NK-92 (cell line): ENCODE results near the gene S100A7A.
"Not testable (repeated sequence)": the region's sequence is repeated elsewhere in the genome, so short reads cannot be mapped to it uniquely, and the experiment has no call there.

Source experiments
- DNase-seq: peaks from one replicate; lab custom pipeline; 2025; ENCODE audit not compliant: unreplicated experiment; lab: John Stamatoyannopoulos, UW

Gene S100A7A

GRCh38 chr1:153456396-153456795 is 40.1 kb downstream of the S100A7A start:
- no peak for DNase-seq

GRCh38 chr1:153459655-153460054 is 43.3 kb downstream of the S100A7A start:
- DNase-seq, result no peak

- DNase-seq, result no peak
Observed at GRCh38 chr1:153460551-153460950, 44.2 kb downstream of the S100A7A start, which contains the start of gene S100A7. Gene S100A7, minus strand, starts transcription at chr1:153460651. Its CDS starts 1,638 bp downstream, at chr1:153459013.

GRCh38 chr1:153462741-153463140 is 46.4 kb downstream of the S100A7A start:
- not testable (repeated sequence) for DNase-seq

GRCh38 chr1:153465811-153466636 is 49.7 kb downstream of the S100A7A start:
- DNase-seq, result no peak

GRCh38 chr1:153466908-153467307 is 50.6 kb downstream of the S100A7A start:
- no peak for DNase-seq

GRCh38 chr1:153470707-153471106 is 54.4 kb downstream of the S100A7A start:
- no peak for DNase-seq
